ENCODE results near the gene UBASH3B. TPM values are rescaled to one million over a fixed set of nuclear protein-coding genes. Genes with fewer than 3 reads are reported as not detected.

The UBASH3B gene
- total and polyA plus RNA-seq, 8 donors, result 0.58 to 60.5 (median 3.1) TPM

GRCh38 chr11:122777343-122777742 is 121.8 kb downstream of the UBASH3B start:
- DNase-seq, result no peak
- intact Hi-C loops (cut with DNase I; ENCODE audit: low total_unique reads), result no loop called here
- no peak overlapping the region for H3K4me3 ChIP-seq
- H3K27ac ChIP-seq, result no peak overlapping the region
- peaks cover 0 to 9% (median 5%) of the 10 kb centered on the region in 4 donors for H3K36me3 ChIP-seq
- H3K4me1 ChIP-seq, result peaks cover 0 to 12% (median 8%) of the 10 kb centered on the region in 4 donors
- H3K9me3 ChIP-seq, result no peaks in the 10 kb centered on the region
- TF ChIP-seq EP300 (IDR thresholded peaks at IDR 0.05), result no peak
- WGBS, 5 donors, result 77 to 92% (median 80%) methylated on average over 2 to 3 of the region's 3 CpGs
- H3K27me3 ChIP-seq, result peaks cover 0 to 10% (median 0%) of the 10 kb centered on the region in 3 donors

- peaks cover 0 to 10% (median 0%) of the 10 kb centered on the region in 3 donors for H3K27me3 ChIP-seq
- DNase-seq, result no peak
- 70 to 82% (median 73%) methylated on average over 2 of the region's 2 CpGs for WGBS, 5 donors
- no peak overlapping the region for H3K27ac ChIP-seq
- intact Hi-C loops (cut with DNase I; ENCODE audit: low total_unique reads), result no loop called here
- H3K4me3 ChIP-seq, result no peak overlapping the region
- H3K36me3 ChIP-seq, result peaks cover 0 to 12% (median 9%) of the 10 kb centered on the region in 4 donors
- H3K4me1 ChIP-seq, result peaks cover 0 to 12% (median 8%) of the 10 kb centered on the region in 4 donors
- H3K9me3 ChIP-seq, result no peaks in the 10 kb centered on the region
- TF ChIP-seq POLR2AphosphoS5 (IDR thresholded peaks at IDR 0.05) (no peak), CTCF (IDR thresholded peaks at IDR 0.05) (no peak), POLR2A (IDR thresholded peaks at IDR 0.05) (no peak), EP300 (IDR thresholded peaks at IDR 0.05) (no peak)
Observed at GRCh38 chr11:122778148-122778547, 122.6 kb downstream of the UBASH3B start.

GRCh38 chr11:122779047-122779629 is 123.6 kb downstream of the UBASH3B start:
- Histone ChIP-seq H3K36me3 (peaks cover 0 to 17% (median 12%) of the 10 kb centered on the region in 4 donors), H3K27ac (no peak overlapping the region), H3K4me1 (peaks cover 0 to 12% (median 8%) of the 10 kb centered on the region in 4 donors), H3K9me3 (no peaks in the 10 kb centered on the region), H3K27me3 (peaks cover 0 to 10% (median 0%) of the 10 kb centered on the region in 3 donors), H3K4me3 (no peak overlapping the region)
- TF ChIP-seq EP300 (IDR thresholded peaks at IDR 0.05) (no peak), POLR2A (IDR thresholded peaks at IDR 0.05) (no peak), POLR2AphosphoS5 (IDR thresholded peaks at IDR 0.05) (no peak), CTCF (IDR thresholded peaks at IDR 0.05) (no peak)
- WGBS, 5 donors, result 82 to 88% (median 85%) methylated on average over 12 of the region's 12 CpGs
- no peak for DNase-seq
- intact Hi-C loops (cut with DNase I; ENCODE audit: low total_unique reads), result no loop called here

- peaks cover 0 to 4% (median 0%) of the 10 kb centered on the region in 3 donors for H3K27me3 ChIP-seq
- H3K4me1 ChIP-seq, result peaks cover 0 to 21% (median 12%) of the 10 kb centered on the region in 4 donors
- no peak for DNase-seq
- H3K36me3 ChIP-seq, result peaks cover 0 to 17% (median 12%) of the 10 kb centered on the region in 4 donors
- WGBS, 5 donors, result 84 to 93% (median 88%) methylated on average over 10 of the region's 10 CpGs
- intact Hi-C loops (cut with DNase I; ENCODE audit: low total_unique reads), result loop anchor here (5.0 to 10.0 kb wide), 2 partner anchors 74 to 153 kb away; no protein-coding TSS in a partner anchor
- H3K4me3 ChIP-seq, result no peak overlapping the region
- no peaks in the 10 kb centered on the region for H3K9me3 ChIP-seq
- H3K27ac ChIP-seq, result no peak overlapping the region
- TF ChIP-seq EP300 (IDR thresholded peaks at IDR 0.05) (no peak), CTCF (IDR thresholded peaks at IDR 0.05) (no peak), POLR2AphosphoS5 (IDR thresholded peaks at IDR 0.05) (no peak), POLR2A (IDR thresholded peaks at IDR 0.05) (no peak)
Observed at GRCh38 chr11:122780296-122780949, 124.9 kb downstream of the UBASH3B start.
